H1 (cell line): Measurements from ENCODE around the gene SOBP. TPM values are rescaled to one million over a fixed set of nuclear protein-coding genes. Genes with fewer than 3 reads are reported as not detected.

ENCODE experiments used
- CTCF ChIA-PET: fragments of 300-600 bp; sonication (Branson Sonifier 250); formaldehyde crosslinking; loops from one replicate; lab custom pipeline; 2021; ENCODE audit not compliant: partially characterized antibody; lab: Charles Lee
- POLR2A ChIA-PET: fragments of 300-600 bp; sonication (Branson Sonifier 250); formaldehyde crosslinking; loops from one replicate; lab custom pipeline; 2021; ENCODE audit warnings: inconsistent platforms; ENCODE audit not compliant: partially characterized antibody; lab: Charles Lee
- DNase-seq, 2 experiments: peaks; one replicate each; pipeline versions ENCODE4 v3.0.0 to v3.0.0-alpha.2; 2010 to 2022; ENCODE audit warnings: low spot score in 2 of 2, low read depth in 1 of 2, mixed read lengths in 1 of 2
- FAIRE-seq: peaks from 2 replicates; lab custom pipeline; 2011; peaks lifted over from hg19 to GRCh38; lab: Jason Lieb, UNC
- H2AFZ ChIP-seq: 2 replicates; pipeline ENCODE4 v1.8.1; 2012; ENCODE audit warnings: low read length, inconsistent platforms
- H2AK5ac ChIP-seq: 2 replicates; pipeline ENCODE4 v1.6.1; 2013; ENCODE audit warnings: low read depth, low read length
- H2BK120ac ChIP-seq: replicated peaks from 2 replicates; pipeline ENCODE3; 2013; ENCODE audit warnings: low read depth, low read length, inconsistent platforms
- H2BK12ac ChIP-seq: 2 replicates; pipeline ENCODE4 v1.6.1; 2013; ENCODE audit warnings: low read depth, low read length
- H2BK15ac ChIP-seq: 2 replicates; pipeline ENCODE4 v1.6.1; 2013; ENCODE audit warnings: low read length
- H2BK20ac ChIP-seq: 2 replicates; pipeline ENCODE4 v1.6.1; 2013; ENCODE audit warnings: low read length
- H2BK5ac ChIP-seq: 2 replicates; pipeline ENCODE4 v1.6.1; 2013; ENCODE audit warnings: low read depth, low read length
- H3K14ac ChIP-seq: 2 replicates; pipeline ENCODE4 v1.6.1; 2013; ENCODE audit warnings: inconsistent platforms; ENCODE audit not compliant: insufficient read length
- H3K18ac ChIP-seq: 2 replicates; pipeline ENCODE4 v1.6.1; 2013; ENCODE audit warnings: low read length; ENCODE audit errors: extremely low read depth
- H3K23ac ChIP-seq: 2 replicates; pipeline ENCODE4 v1.6.1; 2013; ENCODE audit warnings: inconsistent platforms; ENCODE audit not compliant: insufficient read length
- H3K23me2 ChIP-seq: 2 replicates; pipeline ENCODE4 v1.6.1; 2013; ENCODE audit warnings: low read depth, low read length
- H3K27ac ChIP-seq: 2 replicates; pipeline ENCODE4 v1.6.1; 2011; ENCODE audit warnings: low read depth, low read length, inconsistent platforms
- H3K27me3 ChIP-seq, 4 experiments: replicated peaks in 1 of 4; 1 replicate in 1 of 4; 2 replicates in 3 of 4; pipeline versions ENCODE4 v1.6.1 to v1.8.1; 2011 to 2013; ENCODE audit warnings: low read length in 3 of 4, mild to moderate bottlenecking in 3 of 4, inconsistent platforms in 2 of 4, mixed read lengths in 2 of 4, moderate library complexity in 1 of 4; ENCODE audit not compliant: control insufficient read depth in 3 of 4, insufficient read depth in 3 of 4; ENCODE audit errors: extremely low read depth in 1 of 4
- H3K36me3 ChIP-seq, 4 experiments: 2 replicates each; pipeline versions ENCODE4 v1.6.1 to v1.8.1; 2011 to 2013; ENCODE audit warnings: mild to moderate bottlenecking in 4 of 4, low read length in 3 of 4, moderate library complexity in 2 of 4, control low read depth in 1 of 4, inconsistent platforms in 1 of 4; ENCODE audit not compliant: insufficient read depth in 4 of 4, control insufficient read depth in 2 of 4
- H3K4ac ChIP-seq: replicated peaks from 2 replicates; pipeline ENCODE3; 2013; ENCODE audit warnings: low read length, low read depth, mixed read lengths, inconsistent platforms; ENCODE audit not compliant: insufficient read length
- H3K4me1 ChIP-seq, 4 experiments: replicated peaks in 1 of 4; 1 replicate in 1 of 4; 2 replicates in 3 of 4; pipeline versions ENCODE4 v1.6.1 to v1.8.1; 2011 to 2013; ENCODE audit warnings: low read length in 3 of 4, inconsistent platforms in 2 of 4, mixed read lengths in 1 of 4; ENCODE audit not compliant: insufficient read depth in 4 of 4, control insufficient read depth in 3 of 4
- H3K4me2 ChIP-seq, 2 experiments: 2 replicates each; pipeline versions ENCODE4 v1.6.1 to v1.8.1; 2011 to 2013; ENCODE audit warnings: low read depth in 2 of 2, low read length in 2 of 2, control low read depth in 1 of 2, inconsistent platforms in 1 of 2, mild to moderate bottlenecking in 1 of 2; ENCODE audit not compliant: insufficient read depth in 1 of 2
- H3K4me3 ChIP-seq, 4 experiments: fragments of 200-600, 300-600 bp in 1 of 4; sonication (generic), shearing (Covaris generic), sonication (Bioruptor Twin) in 1 of 4; 2 replicates each; pipeline versions ENCODE4 v1.5.1 to v1.8.1; 2011 to 2016; ENCODE audit warnings: low read length in 4 of 4, low read depth in 3 of 4, control low read depth in 2 of 4, inconsistent platforms in 2 of 4, mild to moderate bottlenecking in 2 of 4, mixed read lengths in 1 of 4, moderate library complexity in 1 of 4; ENCODE audit not compliant: insufficient read depth in 2 of 4; ENCODE audit errors: extremely low read depth in 1 of 4
- H3K56ac ChIP-seq: replicated peaks from 2 replicates; pipeline ENCODE3; 2013; ENCODE audit warnings: low read depth, mild to moderate bottlenecking, mixed read lengths, low read length, inconsistent platforms; ENCODE audit not compliant: insufficient read length
- H3K79me1 ChIP-seq: 2 replicates; pipeline ENCODE4 v1.6.1; 2013; ENCODE audit warnings: low read depth, low read length, control low read depth
- H3K79me2 ChIP-seq, 2 experiments: 2 replicates each; pipeline versions ENCODE4 v1.6.1 to v1.8.1; 2012 to 2013; ENCODE audit warnings: low read length in 2 of 2, mild to moderate bottlenecking in 2 of 2, inconsistent platforms in 1 of 2; ENCODE audit not compliant: insufficient read depth in 2 of 2, control insufficient read depth in 1 of 2
- H3K9ac ChIP-seq, 4 experiments: replicated peaks in 1 of 4; 1 replicate in 1 of 4; 2 replicates in 3 of 4; pipeline versions ENCODE4 v1.6.1 to v1.8.1; 2011 to 2013; ENCODE audit warnings: low read depth in 3 of 4, low read length in 3 of 4, control low read depth in 2 of 4, mild to moderate bottlenecking in 2 of 4, moderate library complexity in 2 of 4, inconsistent platforms in 1 of 4; ENCODE audit errors: extremely low read depth in 1 of 4
- H3K9me3 ChIP-seq, 2 experiments: 2 replicates each; pipeline versions ENCODE4 v1.6.1 to v1.8.1; 2012 to 2013; ENCODE audit warnings: mild to moderate bottlenecking in 2 of 2, moderate library complexity in 2 of 2, control low read depth in 1 of 2, inconsistent platforms in 1 of 2, low read depth in 1 of 2, low read length in 1 of 2, mixed read lengths in 1 of 2; ENCODE audit not compliant: insufficient read depth in 2 of 2
- H4K20me1 ChIP-seq, 2 experiments: replicated peaks in 1 of 2; 2 replicates each; pipeline versions ENCODE3 to v1.8.1; 2011 to 2013; ENCODE audit warnings: inconsistent platforms in 2 of 2, low read length in 2 of 2, mild to moderate bottlenecking in 1 of 2; ENCODE audit not compliant: insufficient read depth in 2 of 2, control insufficient read depth in 1 of 2
- H4K5ac ChIP-seq: 2 replicates; pipeline ENCODE4 v1.6.1; 2013; ENCODE audit warnings: low read length, low read depth, mixed read lengths, inconsistent platforms; ENCODE audit not compliant: insufficient read length
- H4K8ac ChIP-seq: 2 replicates; pipeline ENCODE4 v1.8.0; 2013; ENCODE audit warnings: mild to moderate bottlenecking, moderate library complexity, low read length, inconsistent platforms; ENCODE audit not compliant: insufficient read depth; ENCODE audit errors: extremely low read depth
- H4K91ac ChIP-seq: replicated peaks from 2 replicates; pipeline ENCODE3; 2013; ENCODE audit warnings: low read length, mixed read lengths, inconsistent platforms; ENCODE audit not compliant: insufficient read length
- CHD1 ChIP-seq: IDR thresholded peaks from 2 replicates; pipeline ENCODE4 v1.6.1; 2012; ENCODE audit warnings: low read depth, low read length, improper control_type of control experiment
- CREB1 ChIP-seq: IDR thresholded peaks from 2 replicates; pipeline ENCODE4 v1.6.1; 2012; ENCODE audit warnings: inconsistent platforms
- PHF8 ChIP-seq: fragments of 200-600 bp; sonication (generic); conservative IDR thresholded peaks from 2 replicates; pipeline ENCODE4 v1.7.1; 2012; ENCODE audit warnings: low read depth, mild to moderate bottlenecking, inconsistent platforms, low read length, moderate library complexity
- POLR2A ChIP-seq, 2 experiments: IDR thresholded peaks; 1 replicate in 1 of 2; 2 replicates in 1 of 2; pipeline ENCODE4 v1.6.1; 2011; ENCODE audit warnings: low read depth in 2 of 2, low read length in 2 of 2, mild to moderate bottlenecking in 2 of 2; ENCODE audit errors: control extremely low read depth in 1 of 2
- RBBP5 ChIP-seq: IDR thresholded peaks from 2 replicates; pipeline ENCODE4 v1.7.1; 2012; ENCODE audit warnings: low read depth, mild to moderate bottlenecking, inconsistent platforms, low read length, moderate library complexity, borderline replicate concordance
- SIN3A ChIP-seq, 2 experiments: IDR thresholded peaks in 1 of 2; conservative IDR thresholded peaks in 1 of 2; 2 replicates each; pipeline ENCODE4 v1.6.1; 2011 to 2012; ENCODE audit warnings: low read length in 2 of 2, improper control_type of control experiment in 1 of 2, low read depth in 1 of 2, mild to moderate bottlenecking in 1 of 2
- SRF ChIP-seq: IDR thresholded peaks from 2 replicates; pipeline ENCODE4 v1.6.1; 2011; ENCODE audit warnings: mild to moderate bottlenecking, low read depth, low read length, moderate library complexity
- SUZ12 ChIP-seq: fragments of 200-600 bp; sonication (generic); IDR thresholded peaks from 2 replicates; pipeline ENCODE4 v1.6.1; 2012; ENCODE audit warnings: mild to moderate bottlenecking, inconsistent platforms, low read length, moderate library complexity, mixed read lengths
- TAF1 ChIP-seq: IDR thresholded peaks from 2 replicates; pipeline ENCODE4 v1.6.1; 2011; ENCODE audit warnings: mild to moderate bottlenecking, low read depth, low read length
- TBP ChIP-seq: IDR thresholded peaks from 2 replicates; pipeline ENCODE4 v1.6.1; 2011; ENCODE audit warnings: low read depth, low read length, improper control_type of control experiment
- TEAD4 ChIP-seq: IDR thresholded peaks from 2 replicates; pipeline ENCODE4 v1.6.1; 2012; ENCODE audit warnings: low read depth, low read length, inconsistent platforms, mixed read lengths
- YY1 ChIP-seq: IDR thresholded peaks from 2 replicates; pipeline ENCODE4 v1.6.1; 2011; ENCODE audit warnings: low read depth, mild to moderate bottlenecking, low read length
- WGBS, 2 experiments: shearing (Covaris generic) in 1 of 2; methylation state at CpG; one replicate each; pipeline versions ENCODE4 v1.1.6 to v1.1.7; 2013 to 2015; ENCODE audit warnings: low lambda C conversion rate in 2 of 2, mixed read lengths in 2 of 2, inconsistent platforms in 1 of 2, low coverage in 1 of 2, missing lambda C conversion rate in 1 of 2; ENCODE audit not compliant: insufficient replicate concordance in 2 of 2, insufficient coverage in 1 of 2, insufficient read length in 1 of 2; ENCODE audit errors: extremely low coverage in 1 of 2, missing lambda C conversion rate in 1 of 2; 5-methylcytosine and 5-hydroxymethylcytosine counted together
- polyA plus RNA-seq, 7 experiments: library from polyadenylated mRNA; depleted of rRNA in 3 of 7; stranded (reverse) in 5 of 7; unstranded in 2 of 7; fragments of >200 nt in 5 of 7; fragments of 200-250 nt in 2 of 7; gene quantifications; 1 replicate in 5 of 7; 2 replicates in 1 of 7; 4 replicates in 1 of 7; pipeline versions ENCODE4 v1.2.1 to v1.2.3, GENCODE V29; 2011 to 2013; ENCODE audit warnings: missing spikeins in 2 of 7, mixed read lengths in 2 of 7
- total RNA-seq: library from RNA; stranded (reverse); fragmentation: NEBNext Ultra II Directional; extraction: Animal tissue kit (Norgen Biotek cat#: 25700); gene quantifications from 2 replicates; pipeline ENCODE4 v1.2.1, GENCODE V29; 2021

SOBP gene
- total and polyA plus RNA-seq, 2 of the 8 experiments (the other 6 are each of a cell fraction or from before 2014, with no cell fraction given): 0.45 to 6.2 TPM

- H3K4ac ChIP-seq: no peak overlapping the region
- no peak overlapping the region for H4K5ac ChIP-seq
- no peak overlapping the region for H3K9ac ChIP-seq
- no peaks in the 10 kb centered on the region for H3K4me1 ChIP-seq
- H3K23ac ChIP-seq: no peak overlapping the region
- H3K4me3 ChIP-seq: no peak overlapping the region
- H2BK15ac ChIP-seq: no peak overlapping the region
- no peak overlapping the region for H3K18ac ChIP-seq
- no peak overlapping the region for H4K8ac ChIP-seq
- H3K56ac ChIP-seq: no peak overlapping the region
- H2BK120ac ChIP-seq: no peak overlapping the region
- no peak for TF ChIP-seq TBP
- no peak for TF ChIP-seq YY1
- no peak for TF ChIP-seq RBBP5
- no peak for TF ChIP-seq POLR2A (IDR thresholded peaks at IDR 0.05; ENCODE audit: control extremely low read depth in 1 of 2, low read depth in 2 of 2, low read length in 2 of 2)
- no peak for TF ChIP-seq TAF1
- TF ChIP-seq SIN3A (conservative IDR thresholded peaks at IDR 0.05 in 1 of 2, IDR thresholded peaks at IDR 0.05 in 1 of 2; ENCODE audit: low read depth in 1 of 2, low read length in 2 of 2): no peak
- TF ChIP-seq SRF: no peak
- TF ChIP-seq CHD1: no peak
- TF ChIP-seq SUZ12: no peak
- TF ChIP-seq PHF8: no peak
- TF ChIP-seq TEAD4: no peak
- TF ChIP-seq CREB1: no peak
- H2AK5ac ChIP-seq: no peak overlapping the region
- H3K79me1 ChIP-seq: no peaks in the 10 kb centered on the region
- no peak overlapping the region for H2BK12ac ChIP-seq
- no peak overlapping the region for H3K4me2 ChIP-seq
- H3K27ac ChIP-seq: no peak overlapping the region
- no peaks in the 10 kb centered on the region for H3K79me2 ChIP-seq
- 93% methylated on average over 3 of the region's 3 CpGs; no CpG with 5 or more reads in 1 of the 2 experiments for WGBS, 2 experiments
- no peak overlapping the region for H2BK20ac ChIP-seq
- no peak for FAIRE-seq
- no peaks in the 10 kb centered on the region for H3K27me3 ChIP-seq
- H3K9me3 ChIP-seq: peaks cover 7% of the 10 kb centered on the region in 2 experiments; a peak in 2 of 4 replicates
- no peak overlapping the region for H2AFZ ChIP-seq
- ChIA-PET POLR2A (no interaction called here), CTCF (interaction anchor here (1.3 kb wide), 1 partner anchor 9 kb away, joined by 4 read pairs; no protein-coding TSS in a partner anchor)
- H4K91ac ChIP-seq: no peak overlapping the region
- no peak overlapping the region for H2BK5ac ChIP-seq
- no peak for DNase-seq
- H3K36me3 ChIP-seq: no peaks in the 10 kb centered on the region
- H3K14ac ChIP-seq: no peak overlapping the region
- no peaks in the 10 kb centered on the region for H4K20me1 ChIP-seq
- no peaks in the 10 kb centered on the region for H3K23me2 ChIP-seq
These were observed 192.8 kb downstream of the SOBP start for GRCh38 chr6:107682721-107683120.
